Smooth muscle cell (in vitro differentiated cells): ENCODE data around the gene RNF19B. TPM values are rescaled to one million over a fixed set of nuclear protein-coding genes. Genes with fewer than 3 reads are reported as not detected.

Experiments
- DNase-seq: peaks from one replicate; lab custom pipeline; 2025; ENCODE audit not compliant: unreplicated experiment; lab: John Stamatoyannopoulos, UW
- H2AFZ ChIP-seq: fragments of 200-600 bp; sonication (generic); 2 replicates; pipeline ENCODE4 v1.6.0; 2016; ENCODE audit warnings: antibody characterized with exemption, low read depth, mild to moderate bottlenecking
- H3F3A ChIP-seq: fragments of 200-600 bp; sonication (generic); 2 replicates; pipeline ENCODE4 v1.6.0; 2017; ENCODE audit warnings: antibody characterized with exemption, low read depth
- H3K27ac ChIP-seq: fragments of 200-600 bp; sonication (generic); 2 replicates; pipeline ENCODE4 v1.5.1; 2016; ENCODE audit warnings: low read depth, mild to moderate bottlenecking
- H3K27me3 ChIP-seq: fragments of 200-600 bp; sonication (generic); 2 replicates; pipeline ENCODE4 v1.6.1; 2016; ENCODE audit warnings: low read depth, mild to moderate bottlenecking
- H3K36me3 ChIP-seq: fragments of 200-600 bp; sonication (generic); 2 replicates; pipeline ENCODE4 v1.5.1; 2016; ENCODE audit warnings: low read depth
- H3K4me1 ChIP-seq: fragments of 200-600 bp; sonication (generic); 2 replicates; pipeline ENCODE4 v1.5.1; 2016; ENCODE audit warnings: low read depth
- H3K4me2 ChIP-seq: fragments of 200-600 bp; sonication (generic); 2 replicates; pipeline ENCODE4 v1.6.0; 2016; ENCODE audit warnings: mild to moderate bottlenecking
- H3K4me3 ChIP-seq: fragments of 200-600 bp; sonication (generic); 2 replicates; pipeline ENCODE4 v1.5.1; 2016; ENCODE audit warnings: mild to moderate bottlenecking
- H3K79me2 ChIP-seq: fragments of 200-600 bp; sonication (generic); 2 replicates; pipeline ENCODE4 v1.6.0; 2016; ENCODE audit warnings: low read depth, mild to moderate bottlenecking
- H3K9ac ChIP-seq: fragments of 200-600 bp; sonication (generic); 2 replicates; pipeline ENCODE4 v1.6.0; 2016; ENCODE audit warnings: low read depth
- H3K9me3 ChIP-seq: fragments of 200-600 bp; sonication (generic); replicated peaks from 2 replicates; pipeline ENCODE4 v1.5.1; 2016; ENCODE audit warnings: low read depth
- H4K20me1 ChIP-seq: fragments of 200-600 bp; sonication (generic); 2 replicates; pipeline ENCODE4 v1.6.0; 2016; ENCODE audit warnings: low read depth
- CTCF ChIP-seq: fragments of 200-600 bp; sonication (generic); IDR thresholded peaks from 2 replicates; pipeline ENCODE4 v1.5.1; 2017; ENCODE audit warnings: borderline replicate concordance, mild to moderate bottlenecking, antibody characterized with exemption; ENCODE audit not compliant: insufficient read depth, poor library complexity, severe bottlenecking
- WGBS: methylation state at CpG from one replicate; pipeline ENCODE4 v1.1.7; 2016; ENCODE audit warnings: low lambda C conversion rate; 5-methylcytosine and 5-hydroxymethylcytosine counted together
- polyA plus RNA-seq: library from polyadenylated mRNA; unstranded; fragments of >200 nt; fragmentation: Nextera tagmentation; extraction: Ambion mirVana; gene quantifications from 2 replicates; pipeline ENCODE4 v1.2.1, GENCODE V29; 2016
- total RNA-seq: library from RNA; depleted of rRNA; stranded (reverse); fragments of >200 nt; gene quantifications from 2 replicates; pipeline ENCODE4 v1.2.3, GENCODE V29; 2014

RNF19B gene
- total and polyA plus RNA-seq, 2 experiments from 2014 or later, result 11.2 to 12.3 TPM

- peaks cover 17% of the 10 kb centered on the region for H3K4me1 ChIP-seq
- peak overlapping the region; percentile 37 for H3K4me3 ChIP-seq
- no peak for DNase-seq
- WGBS, result 7% methylated on average over 25 of the region's 31 CpGs
- H2AFZ ChIP-seq, result peak overlapping the region; percentile 84
- no peaks in the 10 kb centered on the region for H3F3A ChIP-seq
- H3K9ac ChIP-seq, result no peak overlapping the region
- no peaks in the 10 kb centered on the region for H3K9me3 ChIP-seq
- H4K20me1 ChIP-seq, result no peaks in the 10 kb centered on the region
- H3K36me3 ChIP-seq, result no peaks in the 10 kb centered on the region
- peak overlapping the region; percentile 83 for H3K4me2 ChIP-seq
- H3K27ac ChIP-seq, result no peak overlapping the region
- no peaks in the 10 kb centered on the region for H3K79me2 ChIP-seq
- H3K27me3 ChIP-seq, result no peaks in the 10 kb centered on the region
- TF ChIP-seq CTCF, result no peak
Observed at GRCh38 chr1:32924881-32925344, 39.7 kb downstream of the RNF19B start.

- H3K27me3 ChIP-seq, result no peaks in the 10 kb centered on the region
- no peak overlapping the region for H3K4me2 ChIP-seq
- no peak overlapping the region for H3K9ac ChIP-seq
- H3K4me1 ChIP-seq, result peaks cover 14% of the 10 kb centered on the region
- no peak overlapping the region for H3K27ac ChIP-seq
- no peak for TF ChIP-seq CTCF
- no peak for DNase-seq
- no peaks in the 10 kb centered on the region for H3K36me3 ChIP-seq
- 92% methylated on average over 7 of the region's 7 CpGs for WGBS
- H2AFZ ChIP-seq, result no peak overlapping the region
- no peak overlapping the region for H3K4me3 ChIP-seq
- H3K9me3 ChIP-seq, result no peaks in the 10 kb centered on the region
- H4K20me1 ChIP-seq, result no peaks in the 10 kb centered on the region
- no peaks in the 10 kb centered on the region for H3F3A ChIP-seq
- H3K79me2 ChIP-seq, result no peaks in the 10 kb centered on the region
Observed at GRCh38 chr1:32920833-32921232, 43.8 kb downstream of the RNF19B start.

- Histone ChIP-seq H3K79me2 (no peaks in the 10 kb centered on the region), H3K4me2 (peak overlapping the region; percentile 67), H3K4me3 (no peak overlapping the region), H3K4me1 (peaks cover 6% of the 10 kb centered on the region), H3K27me3 (no peaks in the 10 kb centered on the region), H3K9me3 (no peaks in the 10 kb centered on the region), H3K9ac (no peak overlapping the region), H4K20me1 (no peaks in the 10 kb centered on the region), H3K36me3 (no peaks in the 10 kb centered on the region), H2AFZ (peak overlapping the region; percentile 68), H3F3A (no peaks in the 10 kb centered on the region), H3K27ac (peak overlapping the region; percentile 67)
- no peak for DNase-seq
- no peak for TF ChIP-seq CTCF
- 87% methylated on average over 11 of the region's 11 CpGs for WGBS
Observed at GRCh38 chr1:32919811-32920733, 44.5 kb downstream of the RNF19B start.
